H1 (cell line): ENCODE measurements around the gene MARK1. TPM values are rescaled to one million over a fixed set of nuclear protein-coding genes. Genes with fewer than 3 reads are reported as not detected.

Experiments
- ASH2L ChIP-seq: fragments of 200-600, 300-600 bp; sonication (generic); IDR thresholded peaks from one replicate; pipeline ENCODE4 v1.7.1; 2017; ENCODE audit warnings: low read length
- CTBP2 ChIP-seq: IDR thresholded peaks from 2 replicates; pipeline ENCODE4 v1.7.0; 2011; ENCODE audit warnings: borderline replicate concordance, mild to moderate bottlenecking, moderate library complexity, mixed read lengths, low read length; ENCODE audit not compliant: insufficient read depth, insufficient read length
- JUND ChIP-seq: IDR thresholded peaks from 2 replicates; pipeline ENCODE4 v1.6.1; 2011; ENCODE audit warnings: mild to moderate bottlenecking, improper control_type of control experiment, low read length
- POLR2AphosphoS5 ChIP-seq: IDR thresholded peaks from 2 replicates; pipeline ENCODE4 v1.6.1; 2011; ENCODE audit warnings: low read depth, low read length
- RAD21 ChIP-seq, 2 experiments: IDR thresholded peaks in 1 of 2; conservative IDR thresholded peaks in 1 of 2; 2 replicates each; pipeline ENCODE4 v1.6.1; 2011; ENCODE audit warnings: low read depth in 2 of 2, low read length in 2 of 2, improper control_type of control experiment in 1 of 2, inconsistent platforms in 1 of 2, mild to moderate bottlenecking in 1 of 2, moderate library complexity in 1 of 2
- polyA plus RNA-seq, 7 experiments: library from polyadenylated mRNA; depleted of rRNA in 3 of 7; stranded (reverse) in 5 of 7; unstranded in 2 of 7; fragments of >200 nt in 5 of 7; fragments of 200-250 nt in 2 of 7; gene quantifications; 1 replicate in 5 of 7; 2 replicates in 1 of 7; 4 replicates in 1 of 7; pipeline versions ENCODE4 v1.2.1 to v1.2.3, GENCODE V29; 2011 to 2013; ENCODE audit warnings: missing spikeins in 2 of 7, mixed read lengths in 2 of 7
- total RNA-seq: library from RNA; stranded (reverse); fragmentation: NEBNext Ultra II Directional; extraction: Animal tissue kit (Norgen Biotek cat#: 25700); gene quantifications from 2 replicates; pipeline ENCODE4 v1.2.1, GENCODE V29; 2021

MARK1 gene
- total and polyA plus RNA-seq, 2 of the 8 experiments (the other 6 are each of a cell fraction or from before 2014, with no cell fraction given): 5.5 to 20.5 TPM

GRCh38 chr1:220697326-220697725, 169.4 kb downstream of the MARK1 start (continued):
- TF ChIP-seq ASH2L (no peak), POLR2AphosphoS5 (no peak), JUND (no peak), CTBP2 (no peak), RAD21 (IDR thresholded peaks at IDR 0.05 in 1 of 2, conservative IDR thresholded peaks at IDR 0.05 in 1 of 2; ENCODE audit: low read depth in 2 of 2, low read length in 2 of 2) (no peak)
